22Rv1 (cell line): ENCODE measurements around the gene FAM180A.

Experiments used
- H3K27ac ChIP-seq: fragments of 450-650 bp; 2 replicates; pipeline ENCODE4 v1.5.1; 2017
- ZFX ChIP-seq: fragments of 450-650 bp; IDR thresholded peaks from 2 replicates; pipeline ENCODE4 v1.6.1; 2017; ENCODE audit warnings: antibody characterized with exemption, borderline replicate concordance
- TF ChIP-seq, protein P1 (sequence below): fragments of 450-650 bp; IDR thresholded peaks from 2 replicates; pipeline ENCODE4 v1.5.1; 2017; ENCODE audit warnings: mild to moderate bottlenecking

FAM180A gene

DNA sequence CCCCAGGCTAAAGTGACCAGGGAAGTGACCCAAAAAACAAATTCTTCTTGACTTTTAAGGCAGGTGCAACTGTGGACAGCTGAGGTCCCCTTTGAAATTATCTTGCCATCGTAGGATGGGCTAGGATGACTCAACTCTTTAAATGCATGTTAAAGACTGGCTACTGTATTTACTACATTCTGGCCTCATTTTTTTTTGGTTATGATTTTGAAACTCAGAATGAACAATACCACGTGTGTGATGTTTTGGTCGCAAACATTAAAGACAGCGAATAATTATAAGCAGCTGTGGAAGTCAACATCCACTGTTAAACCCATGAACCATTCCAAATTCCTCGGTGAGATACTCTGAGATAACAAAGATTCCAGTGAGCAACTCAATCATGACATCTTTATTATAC lies 19.4 kb downstream of the FAM180A start:
- no peak overlapping the region for H3K27ac ChIP-seq
- TF ChIP-seq, protein P1, sequence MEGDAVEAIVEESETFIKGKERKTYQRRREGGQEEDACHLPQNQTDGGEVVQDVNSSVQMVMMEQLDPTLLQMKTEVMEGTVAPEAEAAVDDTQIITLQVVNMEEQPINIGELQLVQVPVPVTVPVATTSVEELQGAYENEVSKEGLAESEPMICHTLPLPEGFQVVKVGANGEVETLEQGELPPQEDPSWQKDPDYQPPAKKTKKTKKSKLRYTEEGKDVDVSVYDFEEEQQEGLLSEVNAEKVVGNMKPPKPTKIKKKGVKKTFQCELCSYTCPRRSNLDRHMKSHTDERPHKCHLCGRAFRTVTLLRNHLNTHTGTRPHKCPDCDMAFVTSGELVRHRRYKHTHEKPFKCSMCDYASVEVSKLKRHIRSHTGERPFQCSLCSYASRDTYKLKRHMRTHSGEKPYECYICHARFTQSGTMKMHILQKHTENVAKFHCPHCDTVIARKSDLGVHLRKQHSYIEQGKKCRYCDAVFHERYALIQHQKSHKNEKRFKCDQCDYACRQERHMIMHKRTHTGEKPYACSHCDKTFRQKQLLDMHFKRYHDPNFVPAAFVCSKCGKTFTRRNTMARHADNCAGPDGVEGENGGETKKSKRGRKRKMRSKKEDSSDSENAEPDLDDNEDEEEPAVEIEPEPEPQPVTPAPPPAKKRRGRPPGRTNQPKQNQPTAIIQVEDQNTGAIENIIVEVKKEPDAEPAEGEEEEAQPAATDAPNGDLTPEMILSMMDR: no peak
- no peak for TF ChIP-seq ZFX

- no peak for TF ChIP-seq ZFX
- TF ChIP-seq, protein P1: no peak
- no peak within 1 kb of the TSS for H3K27ac ChIP-seq
Observed at GRCh38 chr7:135728136-135728669, 20.4 kb downstream of the FAM180A start, which contains the start of gene SLC13A4. Gene SLC13A4, minus strand, starts transcription at chr7:135728186. Its CDS starts 690 bp downstream, at chr7:135727496.

- H3K27ac ChIP-seq: no peak overlapping the region
- TF ChIP-seq, protein P1: no peak
- no peak for TF ChIP-seq ZFX
Observed at GRCh38 chr7:135726911-135727673, 21.5 kb downstream of the FAM180A start.

GRCh38 chr7:135726276-135726788 lies 22.3 kb downstream of the FAM180A start:
- H3K27ac ChIP-seq: no peak overlapping the region

DNA sequence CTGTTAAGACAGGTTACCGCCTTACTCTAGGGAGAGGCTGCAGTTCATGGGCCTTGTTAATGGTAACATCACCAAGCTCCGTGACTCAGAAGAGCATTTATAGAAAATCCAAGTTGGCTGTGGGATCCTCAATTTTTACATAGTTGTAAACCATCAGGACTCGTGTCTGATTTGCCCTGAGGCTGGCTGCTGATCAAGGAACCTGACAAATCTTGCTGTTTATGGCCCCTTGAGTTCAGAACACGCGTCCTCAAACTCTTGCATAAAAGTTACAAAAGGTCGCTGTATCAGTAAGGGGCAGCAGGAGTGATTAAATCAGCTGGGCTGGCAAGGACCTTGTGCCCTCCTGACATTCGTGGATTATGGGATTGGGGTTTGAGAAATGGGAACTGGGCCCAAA lies 25.2 kb downstream of the FAM180A start:
- TF ChIP-seq, protein P1: no peak
- no peak for TF ChIP-seq ZFX

More at GRCh38 chr7:135726276-135726788, 22.3 kb downstream of the FAM180A start:
- TF ChIP-seq, protein P1: no peak
- no peak for TF ChIP-seq ZFX

GRCh38 chr7:135721198-135721820 lies 27.3 kb downstream of the FAM180A start:
- H3K27ac ChIP-seq: no peak overlapping the region
- no peak for TF ChIP-seq ZFX
- TF ChIP-seq, protein P1: no peak

More for the DNA sequence above, 25.2 kb downstream of the FAM180A start:
- H3K27ac ChIP-seq: no peak overlapping the region

DNA sequence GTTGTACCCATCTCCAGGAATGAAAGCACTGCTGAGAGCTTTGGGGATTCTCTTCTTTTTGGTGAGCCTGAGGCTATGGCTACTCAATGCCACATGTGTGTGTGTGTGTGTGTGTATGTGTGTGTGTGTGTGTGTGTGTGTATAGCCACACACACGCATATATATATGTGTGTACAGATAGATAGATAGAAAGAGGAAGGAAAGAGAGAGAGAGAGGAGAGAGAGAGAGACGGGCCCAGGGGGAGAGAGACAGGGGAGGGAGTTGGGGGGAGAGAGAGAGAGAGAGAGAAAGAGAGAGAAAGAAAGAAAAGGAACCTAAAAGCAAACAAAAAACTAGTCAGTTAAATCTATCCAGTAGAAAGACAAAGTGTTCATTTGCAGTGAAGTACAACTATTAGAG lies 28.9 kb downstream of the FAM180A start:
- no peak overlapping the region for H3K27ac ChIP-seq
- no peak for TF ChIP-seq ZFX
- TF ChIP-seq, protein P1: no peak
